Occipital lobe (tissue), 2 donors: ENCODE data around the gene ACCSL. TPM values are rescaled to one million over a fixed set of nuclear protein-coding genes. Genes with fewer than 3 reads are reported as not detected.

Experiments
- DNase-seq: peaks from one replicate; lab custom pipeline; 2025; lab: John Stamatoyannopoulos, UW
- total RNA-seq: library from RNA; depleted of rRNA; stranded (reverse); fragments of >200 nt; gene quantifications from one replicate; pipeline ENCODE4 v1.2.3, GENCODE V29; 2014

The ACCSL gene
- not detected for total RNA-seq

DNA sequence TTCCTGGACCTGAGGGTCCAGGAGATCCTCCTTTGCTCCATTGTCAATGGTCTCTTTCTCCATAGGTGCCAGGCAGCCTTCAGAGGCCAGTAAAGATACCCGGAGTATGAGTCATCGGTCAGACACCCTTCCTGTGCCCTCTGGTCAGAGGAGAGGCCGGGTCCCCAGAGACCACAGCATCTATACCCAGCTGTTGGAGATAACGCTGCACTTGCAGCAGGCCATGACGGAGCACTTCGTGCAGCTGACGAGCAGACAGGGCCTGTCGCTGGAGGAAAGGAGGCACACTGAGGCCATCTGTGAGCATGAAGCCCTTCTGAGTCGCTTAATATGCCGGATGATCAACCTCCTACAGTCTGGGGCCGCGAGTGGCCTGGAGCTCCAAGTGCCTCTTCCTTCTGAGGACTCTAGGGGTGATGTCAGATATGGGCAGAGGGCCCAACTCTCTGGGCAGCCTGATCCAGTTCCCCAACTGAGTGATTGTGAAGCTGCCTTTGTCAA is at the start of gene ACCSL:
Gene ACCSL (plus strand): TSS at position 51 of the 501 bp plus-strand sequence. CDS start 56 bp downstream, at position 107.
- DNase-seq = no peak

DNA sequence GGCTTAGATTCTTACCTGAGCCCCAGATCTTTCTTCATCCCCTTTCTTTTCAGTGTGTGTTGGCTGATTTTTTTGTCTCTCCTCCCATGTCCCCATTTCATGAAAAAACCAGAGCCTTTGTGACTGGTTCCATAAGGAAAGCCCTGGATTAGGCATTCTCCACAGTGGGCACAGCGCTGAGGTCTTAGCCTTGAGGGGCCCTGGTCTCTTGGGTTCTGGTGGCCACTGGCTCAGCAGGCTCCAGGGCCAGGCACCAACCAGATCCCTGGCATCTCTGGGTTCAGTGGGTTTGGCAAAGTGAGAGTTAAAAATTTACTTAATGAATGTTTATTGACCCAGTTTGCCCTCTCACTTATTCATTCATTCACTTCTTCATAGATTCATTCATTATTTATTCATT is 49.5 kb upstream of the ACCSL start:
- no peak for DNase-seq

DNA sequence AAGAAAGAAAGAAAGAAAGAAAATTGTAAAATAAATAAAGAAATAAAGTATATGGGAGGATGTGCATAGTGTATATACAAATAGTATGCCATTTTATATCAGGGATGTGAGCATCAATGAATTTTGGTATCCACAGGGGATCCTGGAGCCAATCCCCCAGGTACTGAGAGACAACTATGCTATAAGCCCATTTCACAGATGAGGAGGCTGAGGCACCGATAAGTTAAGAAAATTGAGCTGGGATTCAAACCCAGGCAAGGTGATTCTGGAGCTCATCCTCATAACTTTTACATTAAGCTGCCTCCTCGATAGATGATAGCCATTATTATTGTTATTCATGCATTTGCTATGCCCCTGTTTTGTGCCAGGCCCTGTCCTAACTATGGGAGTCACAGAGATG is 47.0 kb upstream of the ACCSL start:
- DNase-seq = no peak

DNA sequence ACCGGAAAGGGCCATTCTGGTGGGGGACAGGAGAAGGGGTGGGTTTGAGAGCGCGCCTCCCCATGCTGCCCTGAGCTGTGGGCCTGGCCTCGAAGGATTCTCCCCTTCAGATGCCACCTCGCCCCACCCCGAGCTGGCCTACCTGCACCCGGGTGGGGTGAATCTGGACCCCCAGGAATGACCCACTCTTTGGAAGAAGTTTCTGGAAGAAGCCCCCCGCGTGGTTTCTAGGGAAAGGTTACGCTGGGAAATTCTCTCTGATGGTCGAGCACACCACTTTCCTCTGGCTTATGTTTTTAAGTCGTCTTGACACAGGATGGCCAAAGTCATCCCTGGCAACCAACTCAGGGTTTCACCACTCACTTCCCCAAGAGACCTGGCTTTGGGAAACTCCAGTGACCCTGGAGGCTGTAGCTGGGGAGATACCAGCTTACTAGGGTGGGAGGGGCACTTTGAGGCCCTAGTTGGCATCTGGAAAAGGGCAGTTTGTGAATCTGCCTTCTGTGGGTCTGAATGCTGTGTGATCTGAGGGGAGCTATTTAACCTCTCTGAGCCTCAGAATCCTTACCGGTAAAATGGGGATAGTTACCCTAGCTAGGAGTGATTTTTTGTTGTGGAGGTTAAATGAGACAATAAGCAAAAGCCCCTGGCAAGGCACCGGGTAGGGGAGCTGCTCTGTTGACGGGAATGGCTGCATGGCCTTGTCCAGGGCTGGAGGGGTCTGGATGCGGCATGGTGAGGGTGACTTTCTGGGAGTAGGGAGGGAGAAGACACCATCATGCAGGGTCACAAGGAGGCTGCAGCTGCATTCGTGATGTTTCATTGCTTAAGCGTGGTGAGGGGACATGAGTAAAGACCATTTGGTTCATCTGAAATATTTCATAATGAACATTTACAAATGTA is 45.3 kb upstream of the ACCSL start:
- DNase-seq = no peak

DNA sequence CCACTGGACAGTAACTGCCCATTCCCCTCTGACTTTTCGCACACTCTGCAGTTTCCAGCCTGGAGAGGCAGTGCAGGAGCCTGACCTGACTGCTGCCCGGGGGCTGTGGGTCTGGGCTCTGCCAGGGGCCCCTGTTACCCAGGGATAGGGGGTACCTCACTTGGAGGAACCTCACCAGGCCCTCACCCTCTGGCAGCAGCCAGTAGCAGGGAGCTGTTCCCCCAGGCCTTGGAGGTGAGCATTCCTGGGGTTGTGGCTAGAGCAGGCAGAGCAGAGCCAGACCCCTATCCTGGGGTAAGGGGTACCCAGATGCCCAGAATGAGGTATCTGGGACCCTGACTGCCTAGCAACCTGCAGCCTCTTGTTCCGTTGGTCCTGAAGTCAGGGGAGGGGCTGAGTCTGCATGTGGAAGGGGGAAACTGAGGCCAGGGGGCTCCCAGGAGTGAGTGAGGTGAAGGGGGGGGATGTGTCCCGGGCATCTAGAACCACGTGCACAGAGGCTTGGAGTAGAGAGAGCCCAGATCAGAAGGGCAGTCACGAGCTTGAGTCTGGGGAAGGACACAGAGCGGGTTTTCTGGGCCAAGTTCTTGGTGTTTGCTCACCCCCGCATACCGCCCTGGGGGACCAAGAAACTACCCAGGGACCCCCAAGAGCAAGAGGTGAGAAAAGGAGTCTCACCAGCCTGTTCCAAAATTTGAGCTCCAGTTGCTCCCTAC is 43.9 kb upstream of the ACCSL start:
- no peak for DNase-seq

DNA sequence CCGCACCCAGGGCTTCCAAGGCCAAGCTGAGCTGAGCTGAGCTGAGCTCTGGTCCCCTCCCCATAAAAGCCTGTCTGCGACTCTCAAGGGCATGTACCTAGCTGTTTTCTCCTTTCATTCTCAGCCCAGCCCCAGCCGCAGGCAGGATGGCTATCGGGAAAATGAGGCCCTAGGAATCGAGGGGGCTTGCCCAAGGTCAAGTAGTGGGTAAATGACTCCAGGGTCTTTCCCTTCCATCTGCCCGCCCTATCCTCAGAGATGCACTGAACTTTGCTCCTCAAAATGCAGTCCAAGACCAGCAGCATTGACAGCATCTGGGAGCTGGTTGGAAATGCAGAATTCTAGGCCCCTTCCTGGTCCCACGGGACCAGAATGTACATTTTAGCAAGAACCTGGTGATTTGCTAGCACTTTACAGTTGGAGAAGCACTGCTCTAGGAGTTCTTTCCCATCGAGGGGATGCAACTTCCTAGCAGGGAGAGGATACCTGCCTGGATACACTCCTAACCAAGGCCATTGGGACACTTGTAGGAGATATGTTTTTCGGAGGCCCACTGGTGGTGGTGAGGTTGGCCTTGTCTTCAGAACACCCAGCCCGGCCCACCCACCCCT is 43.2 kb upstream of the ACCSL start:
- no peak for DNase-seq

DNA sequence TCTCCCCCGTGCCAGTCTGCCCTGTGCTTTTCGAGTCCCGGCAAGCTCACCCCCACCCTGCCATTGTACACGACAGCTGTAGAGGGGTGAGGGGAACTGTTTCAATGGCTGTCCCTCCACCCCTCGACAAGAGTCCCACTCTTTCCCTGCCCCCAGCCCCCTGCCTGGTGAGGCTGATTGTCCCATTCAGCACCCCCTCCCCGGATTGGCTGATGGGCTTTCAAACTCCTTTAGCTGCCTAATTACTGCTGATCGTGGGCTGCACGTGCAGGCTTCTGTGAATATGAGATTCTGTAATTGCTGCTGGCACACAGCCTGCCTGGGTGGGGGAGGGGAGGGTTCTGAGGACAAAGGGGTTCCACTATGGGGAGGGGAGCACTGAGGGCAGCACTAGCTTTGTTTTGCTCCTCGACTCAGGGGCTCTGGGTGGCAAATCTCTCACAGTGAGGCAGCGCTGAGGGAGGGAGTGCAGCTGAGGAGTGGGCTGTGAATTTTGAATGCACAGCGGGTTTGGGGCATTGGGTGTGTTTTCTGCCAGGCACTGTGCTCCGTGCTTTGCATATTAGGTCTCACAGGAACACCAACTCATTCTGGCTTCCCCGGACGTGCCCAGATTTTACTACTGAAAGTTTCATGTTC is 42.6 kb upstream of the ACCSL start:
- no peak for DNase-seq

DNA sequence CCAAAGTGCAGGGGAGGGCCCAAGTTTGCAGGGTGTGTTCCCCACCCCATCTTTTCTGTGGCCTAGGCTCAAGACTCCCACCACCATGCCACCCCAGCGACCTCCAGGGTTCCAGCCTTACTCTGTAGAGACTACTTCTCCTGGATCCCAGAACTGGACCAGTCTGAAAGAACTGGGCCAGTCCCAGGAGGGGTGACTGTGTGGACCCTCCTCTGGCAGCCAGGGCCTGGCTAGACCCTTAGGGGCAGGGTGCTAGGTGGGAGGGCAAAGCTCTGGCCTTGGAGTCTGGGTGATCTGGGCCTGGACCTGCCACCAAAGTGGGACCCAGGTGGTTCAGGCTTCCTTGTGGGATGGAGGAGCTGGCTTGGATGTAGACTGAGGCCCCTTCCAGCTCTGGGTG is 41.8 kb upstream of the ACCSL start:
- DNase-seq = no peak

DNA sequence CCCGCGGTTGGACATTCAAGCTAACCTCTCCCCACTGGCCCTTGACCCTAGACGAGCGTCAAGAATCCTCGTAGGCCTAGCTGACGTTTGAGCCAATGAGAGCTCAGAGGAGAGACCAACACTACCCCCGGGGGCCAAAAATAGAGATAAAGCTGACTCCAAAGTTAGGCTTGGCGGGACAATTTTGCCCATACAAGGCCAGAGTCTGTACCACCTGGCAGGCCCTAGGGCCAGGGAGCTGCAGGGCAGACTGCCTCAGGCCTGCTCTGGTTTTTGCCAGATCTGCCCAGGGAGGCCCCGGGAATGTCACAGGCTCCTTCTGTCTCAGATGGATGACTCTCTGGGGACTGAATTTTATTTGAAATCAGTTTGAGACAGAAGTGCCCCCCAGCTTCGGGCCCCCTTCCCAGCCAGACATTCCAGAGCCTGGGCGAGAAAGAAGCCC is 40.8 kb upstream of the ACCSL start:
- DNase-seq = no peak

DNA sequence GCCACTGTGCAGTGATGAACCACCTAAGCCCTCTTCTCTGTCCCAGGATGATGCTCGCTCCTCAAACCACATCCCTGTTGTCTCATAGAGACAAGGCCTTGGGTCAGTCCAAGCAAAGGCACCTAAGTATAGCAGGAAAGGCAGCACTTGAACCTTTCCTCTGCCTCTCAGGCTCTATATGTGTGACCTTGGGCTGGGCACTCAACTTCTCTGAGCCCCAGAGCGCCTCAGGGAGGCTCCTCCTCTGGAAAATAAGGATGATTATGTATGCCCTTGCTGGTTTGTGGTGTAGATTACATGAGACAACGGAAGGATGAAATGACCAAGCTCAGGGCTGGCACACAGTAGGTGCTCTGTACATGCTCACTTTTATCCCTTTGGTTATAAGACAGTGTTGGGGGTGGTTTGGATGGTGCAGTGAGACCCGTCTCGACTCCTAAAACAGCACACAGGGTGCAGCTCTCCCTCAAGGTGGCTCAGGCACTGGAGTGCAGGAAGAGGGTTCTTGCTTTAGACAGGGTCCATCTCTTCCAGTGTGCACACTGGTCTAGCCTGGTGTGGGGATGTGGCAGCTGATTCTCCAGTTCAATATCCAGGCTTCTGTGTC is 40.2 kb upstream of the ACCSL start:
- no peak for DNase-seq

DNA sequence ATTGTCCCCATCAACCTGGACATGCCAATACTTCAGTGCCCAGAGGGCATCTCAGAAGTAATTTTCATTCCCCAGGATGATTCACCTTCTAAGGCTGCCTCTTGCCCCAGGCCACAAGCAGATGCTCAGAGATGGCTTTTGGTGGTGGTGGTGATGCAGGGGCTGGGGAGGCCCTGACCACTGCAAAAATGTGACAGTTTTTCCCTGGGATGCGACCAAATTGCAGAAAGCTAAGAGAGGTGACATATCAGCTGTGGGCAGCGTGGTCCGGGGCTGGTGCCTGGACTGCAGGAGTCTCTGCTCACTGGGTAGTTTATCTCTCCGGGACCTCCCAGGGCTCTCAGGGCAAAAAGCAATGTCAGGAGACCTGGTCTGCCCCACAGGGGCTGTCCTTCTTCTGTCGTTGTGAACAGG is 39.7 kb upstream of the ACCSL start:
- no peak for DNase-seq

DNA sequence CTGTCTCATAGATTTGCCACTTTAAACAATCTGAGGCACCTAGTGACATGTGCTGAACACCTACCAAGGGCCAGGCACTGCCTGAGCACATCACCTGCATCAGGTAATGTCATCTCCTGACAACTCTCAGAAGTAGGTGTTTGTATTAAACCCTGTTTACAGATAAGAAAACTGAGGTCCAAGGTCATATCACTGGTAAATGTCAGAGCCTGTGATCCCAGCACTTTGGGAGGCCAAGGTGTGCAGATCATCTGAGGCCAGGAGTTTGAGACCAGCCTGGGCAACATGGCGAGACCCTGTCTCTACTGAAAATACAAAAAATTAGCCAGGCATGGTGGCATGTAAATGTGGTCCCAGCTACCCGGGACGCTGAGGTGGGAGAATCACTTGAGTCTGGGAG is 39.1 kb upstream of the ACCSL start:
- no peak for DNase-seq

DNA sequence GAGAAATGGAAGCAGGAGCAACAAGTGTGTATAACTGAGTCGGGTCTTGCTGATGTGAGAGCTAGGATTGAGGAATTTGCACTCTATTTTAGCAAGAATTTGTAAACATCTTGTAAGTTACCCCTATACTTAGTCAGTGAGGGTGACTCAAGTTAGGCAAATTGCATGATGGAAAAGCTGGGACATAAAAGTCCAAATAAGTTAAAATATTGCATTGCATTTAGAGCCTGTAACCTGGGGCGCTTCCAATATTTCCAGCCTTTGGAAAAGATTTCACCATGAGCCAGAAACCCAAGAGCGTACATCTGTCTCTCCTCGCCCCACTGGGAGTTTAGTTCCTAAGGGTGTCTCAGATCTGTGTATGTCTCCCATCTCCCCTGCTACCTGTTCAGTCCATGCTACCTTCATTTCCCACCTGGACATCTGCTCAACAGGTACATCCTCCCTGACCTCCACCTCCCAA is 37.0 kb upstream of the ACCSL start:
- no peak for DNase-seq

DNA sequence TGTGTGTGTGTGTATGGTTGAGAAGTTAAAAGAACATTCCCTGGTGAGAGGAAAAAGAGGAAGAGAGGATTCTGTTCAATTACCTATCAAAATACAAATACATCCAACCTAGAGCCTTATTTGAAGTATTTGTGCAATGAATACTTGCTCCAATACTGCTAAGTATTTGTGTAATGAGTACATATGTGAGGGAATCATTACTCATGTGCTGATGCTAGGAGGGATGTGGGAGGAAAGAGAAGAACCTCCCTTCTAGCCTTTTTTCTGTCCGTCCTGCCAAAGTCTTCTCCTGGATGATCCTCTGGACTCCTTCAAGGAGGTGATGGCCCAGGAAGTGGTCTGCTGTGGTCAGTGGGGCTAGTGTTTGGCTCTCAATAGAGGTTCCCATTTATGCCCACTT is 36.0 kb upstream of the ACCSL start:
- DNase-seq = no peak

DNA sequence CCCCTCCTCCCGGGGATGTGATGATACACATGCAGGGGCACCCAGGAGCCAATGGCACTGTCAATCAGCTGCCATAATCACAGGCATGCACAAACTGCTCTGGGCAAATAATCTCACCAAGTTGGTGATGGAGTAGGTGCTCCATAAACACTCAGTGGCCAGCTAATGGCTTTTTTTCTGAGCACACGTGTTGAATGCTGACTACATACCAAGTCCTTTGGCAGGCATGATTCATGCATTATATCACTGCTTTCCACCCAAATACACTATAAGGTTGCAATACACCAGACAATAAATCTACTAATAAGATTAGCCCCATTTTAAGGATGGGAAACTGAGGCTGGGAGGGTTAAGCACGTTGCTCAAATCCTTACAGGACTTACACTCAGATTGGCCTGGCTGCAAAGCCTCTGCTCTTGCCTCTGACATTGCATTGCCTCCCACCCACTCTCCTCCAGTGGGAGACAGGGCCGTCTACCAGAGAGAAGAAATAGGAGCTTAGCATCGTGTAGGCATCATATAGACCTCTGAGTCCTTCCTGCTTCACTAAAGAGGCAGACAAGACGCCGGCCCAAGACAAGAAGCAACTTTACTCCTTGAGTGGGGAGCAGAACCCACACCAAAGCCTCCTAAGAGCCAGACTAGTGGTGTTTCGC is 32.7 kb upstream of the ACCSL start:
- no peak for DNase-seq

DNA sequence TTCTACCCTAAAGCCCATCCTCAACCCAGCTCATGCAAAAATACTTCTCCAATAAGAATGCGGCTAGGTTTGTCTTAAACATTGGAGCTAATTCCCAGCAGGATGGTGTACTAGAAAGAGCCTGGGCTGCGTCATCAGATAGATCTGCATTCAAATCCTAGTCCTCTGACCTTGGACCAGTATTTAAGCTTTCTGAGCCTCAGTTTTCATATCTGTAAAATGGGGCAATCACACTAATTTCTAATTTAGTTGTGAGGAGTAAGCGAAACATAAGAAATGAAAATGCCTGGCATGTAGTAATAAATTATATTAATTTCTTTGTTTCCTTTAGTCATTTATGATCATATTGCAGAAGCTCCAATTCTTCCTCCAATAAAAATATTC is 32.2 kb upstream of the ACCSL start:
- DNase-seq = no peak

DNA sequence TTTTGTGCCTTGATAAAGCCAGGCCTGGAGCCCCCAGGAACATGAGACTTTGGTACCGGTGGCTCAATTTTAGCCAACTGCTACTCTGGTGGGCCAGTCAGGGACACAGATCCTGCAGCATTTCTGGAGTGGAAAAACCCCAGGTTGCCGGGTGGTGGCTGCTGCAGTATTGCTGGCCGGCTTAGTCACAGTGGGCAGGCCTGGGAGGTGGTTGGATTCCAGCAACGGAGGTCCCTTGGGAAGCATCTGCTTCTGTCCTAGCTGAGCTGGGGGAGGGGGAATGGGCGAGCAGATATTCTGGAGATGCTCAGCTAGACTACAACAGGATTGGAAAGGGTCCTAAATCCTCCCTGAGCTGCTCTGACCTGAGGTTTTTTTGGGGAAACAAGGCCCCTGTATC is 31.6 kb upstream of the ACCSL start:
- DNase-seq = no peak

DNA sequence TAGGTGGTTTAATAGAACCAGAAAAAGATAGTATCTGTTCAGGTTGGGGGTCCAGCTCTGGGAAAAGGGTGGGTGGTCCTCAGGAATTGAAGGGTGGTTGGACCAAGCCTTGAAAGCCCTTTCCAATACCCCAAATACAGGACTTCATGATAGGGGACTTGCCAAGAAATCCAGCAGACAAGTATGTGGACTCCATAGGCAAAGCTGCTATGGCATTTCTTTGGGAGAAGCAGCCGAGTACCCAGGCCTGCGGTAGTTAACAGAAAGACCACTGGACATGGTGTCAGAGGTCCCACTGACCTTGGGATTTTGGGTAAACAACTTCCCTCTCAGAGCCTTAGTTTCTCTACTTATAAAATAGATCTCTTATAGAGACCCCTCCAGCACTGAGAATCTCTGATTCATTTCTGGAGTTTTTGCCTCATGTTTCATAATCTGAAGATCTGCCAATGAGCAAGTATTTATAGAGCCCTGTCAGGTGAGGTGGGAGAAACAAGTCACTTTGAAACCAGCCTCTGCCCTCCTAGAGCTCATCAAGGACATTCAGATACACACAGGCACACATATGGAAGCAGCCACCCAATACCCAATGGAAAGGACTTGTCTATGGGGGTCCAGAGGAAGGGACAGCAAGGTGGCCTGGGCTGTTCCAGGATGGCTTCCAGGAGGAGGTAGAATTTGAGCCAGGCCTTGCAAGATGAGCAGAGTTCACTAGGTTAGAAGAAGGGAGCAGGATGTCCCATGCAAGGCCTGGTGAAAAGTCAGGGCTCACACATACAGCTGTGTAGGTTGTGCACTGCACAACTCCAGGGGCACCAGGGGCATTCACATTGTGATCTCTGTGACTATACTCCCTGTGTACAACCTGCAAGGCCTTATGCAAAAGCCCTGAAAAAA is 31.0 kb upstream of the ACCSL start:
- no peak for DNase-seq

DNA sequence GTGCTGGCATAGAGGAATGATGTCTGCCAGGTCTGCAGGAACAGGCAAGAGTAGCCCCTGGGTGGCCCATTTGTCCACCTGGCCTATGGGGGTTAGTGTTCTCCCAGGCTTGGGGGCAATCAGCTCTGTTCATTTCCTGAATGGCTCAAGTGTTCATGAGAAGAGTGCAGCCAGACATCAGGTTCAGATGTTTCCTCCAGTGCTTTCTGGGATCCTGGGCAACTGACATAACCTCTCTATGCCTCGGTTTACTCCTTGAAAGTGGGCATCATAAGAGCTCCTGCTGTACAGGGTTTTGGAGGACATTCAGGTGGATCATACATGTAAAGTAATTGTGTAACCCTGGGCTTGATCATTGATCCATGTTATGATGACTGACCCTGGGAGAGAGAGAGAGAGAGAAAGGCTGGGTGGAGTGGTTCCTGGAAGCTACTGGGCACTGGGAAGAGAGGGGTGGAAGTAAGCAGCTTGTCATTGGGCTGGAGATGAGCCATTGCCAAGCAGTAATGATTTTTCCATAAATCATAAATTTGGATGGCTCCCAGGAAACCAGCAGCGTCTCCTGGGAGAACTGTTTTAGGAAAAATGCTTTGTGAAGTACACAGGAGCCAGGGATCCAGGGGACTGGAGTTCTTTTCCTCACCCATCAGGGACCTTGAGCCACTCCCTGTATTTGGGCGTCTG is 30.2 kb upstream of the ACCSL start:
- no peak for DNase-seq
